GM23338 (cell line): Measurements from ENCODE around the gene ABAT.

Experiments used
- EZH2 ChIP-seq: fragments of 200-600 bp; sonication (generic); IDR thresholded peaks from one replicate; pipeline ENCODE4 v1.8.0; 2017; ENCODE audit warnings: antibody characterized with exemption, mild to moderate bottlenecking, low read depth; ENCODE audit not compliant: unreplicated experiment
- POLR2AphosphoS5 ChIP-seq: IDR thresholded peaks from 2 replicates; pipeline ENCODE4 v1.6.1; 2016; ENCODE audit warnings: antibody characterized with exemption, low read depth
- TF ChIP-seq, protein P1 (sequence below), 2 experiments: fragments of 200-600 bp in 1 of 2; sonication (generic) in 1 of 2; conservative IDR thresholded peaks; 2 replicates each; pipeline versions ENCODE4 v1.5.1 to v1.6.1; 2016 to 2017; ENCODE audit warnings: antibody characterized with exemption in 2 of 2, low read depth in 2 of 2, mild to moderate bottlenecking in 2 of 2, moderate library complexity in 1 of 2
- TF ChIP-seq, protein P2 (sequence below): IDR thresholded peaks from one replicate; pipeline ENCODE4 v1.6.1; 2018; ENCODE audit warnings: antibody characterized with exemption; ENCODE audit not compliant: unreplicated experiment

DNA sequence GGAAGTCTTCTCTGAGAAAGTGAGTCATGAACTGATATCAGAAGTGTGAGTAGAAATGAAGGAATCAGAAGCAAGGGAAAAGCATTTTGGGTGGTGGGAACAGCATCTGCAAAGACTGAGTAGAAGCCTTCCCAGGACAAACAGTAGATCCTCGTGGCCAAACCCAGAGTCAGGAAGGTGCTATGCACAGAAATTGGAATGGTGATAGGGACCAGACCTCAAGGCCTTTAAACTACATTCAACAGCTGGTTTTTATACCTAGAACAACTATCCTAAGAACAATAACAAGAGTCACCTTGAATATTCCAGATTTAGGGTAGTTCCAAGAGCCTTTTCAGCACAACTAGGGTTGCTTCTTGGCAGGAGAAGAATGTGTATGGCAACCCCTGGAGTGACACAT is 15.3 kb downstream of the ABAT start:
- no peak for TF ChIP-seq POLR2AphosphoS5
- TF ChIP-seq, protein P1, sequence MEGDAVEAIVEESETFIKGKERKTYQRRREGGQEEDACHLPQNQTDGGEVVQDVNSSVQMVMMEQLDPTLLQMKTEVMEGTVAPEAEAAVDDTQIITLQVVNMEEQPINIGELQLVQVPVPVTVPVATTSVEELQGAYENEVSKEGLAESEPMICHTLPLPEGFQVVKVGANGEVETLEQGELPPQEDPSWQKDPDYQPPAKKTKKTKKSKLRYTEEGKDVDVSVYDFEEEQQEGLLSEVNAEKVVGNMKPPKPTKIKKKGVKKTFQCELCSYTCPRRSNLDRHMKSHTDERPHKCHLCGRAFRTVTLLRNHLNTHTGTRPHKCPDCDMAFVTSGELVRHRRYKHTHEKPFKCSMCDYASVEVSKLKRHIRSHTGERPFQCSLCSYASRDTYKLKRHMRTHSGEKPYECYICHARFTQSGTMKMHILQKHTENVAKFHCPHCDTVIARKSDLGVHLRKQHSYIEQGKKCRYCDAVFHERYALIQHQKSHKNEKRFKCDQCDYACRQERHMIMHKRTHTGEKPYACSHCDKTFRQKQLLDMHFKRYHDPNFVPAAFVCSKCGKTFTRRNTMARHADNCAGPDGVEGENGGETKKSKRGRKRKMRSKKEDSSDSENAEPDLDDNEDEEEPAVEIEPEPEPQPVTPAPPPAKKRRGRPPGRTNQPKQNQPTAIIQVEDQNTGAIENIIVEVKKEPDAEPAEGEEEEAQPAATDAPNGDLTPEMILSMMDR (conservative IDR thresholded peaks at IDR 0.05; ENCODE audit: low read depth in 2 of 2): no peak
- TF ChIP-seq, protein P2, sequence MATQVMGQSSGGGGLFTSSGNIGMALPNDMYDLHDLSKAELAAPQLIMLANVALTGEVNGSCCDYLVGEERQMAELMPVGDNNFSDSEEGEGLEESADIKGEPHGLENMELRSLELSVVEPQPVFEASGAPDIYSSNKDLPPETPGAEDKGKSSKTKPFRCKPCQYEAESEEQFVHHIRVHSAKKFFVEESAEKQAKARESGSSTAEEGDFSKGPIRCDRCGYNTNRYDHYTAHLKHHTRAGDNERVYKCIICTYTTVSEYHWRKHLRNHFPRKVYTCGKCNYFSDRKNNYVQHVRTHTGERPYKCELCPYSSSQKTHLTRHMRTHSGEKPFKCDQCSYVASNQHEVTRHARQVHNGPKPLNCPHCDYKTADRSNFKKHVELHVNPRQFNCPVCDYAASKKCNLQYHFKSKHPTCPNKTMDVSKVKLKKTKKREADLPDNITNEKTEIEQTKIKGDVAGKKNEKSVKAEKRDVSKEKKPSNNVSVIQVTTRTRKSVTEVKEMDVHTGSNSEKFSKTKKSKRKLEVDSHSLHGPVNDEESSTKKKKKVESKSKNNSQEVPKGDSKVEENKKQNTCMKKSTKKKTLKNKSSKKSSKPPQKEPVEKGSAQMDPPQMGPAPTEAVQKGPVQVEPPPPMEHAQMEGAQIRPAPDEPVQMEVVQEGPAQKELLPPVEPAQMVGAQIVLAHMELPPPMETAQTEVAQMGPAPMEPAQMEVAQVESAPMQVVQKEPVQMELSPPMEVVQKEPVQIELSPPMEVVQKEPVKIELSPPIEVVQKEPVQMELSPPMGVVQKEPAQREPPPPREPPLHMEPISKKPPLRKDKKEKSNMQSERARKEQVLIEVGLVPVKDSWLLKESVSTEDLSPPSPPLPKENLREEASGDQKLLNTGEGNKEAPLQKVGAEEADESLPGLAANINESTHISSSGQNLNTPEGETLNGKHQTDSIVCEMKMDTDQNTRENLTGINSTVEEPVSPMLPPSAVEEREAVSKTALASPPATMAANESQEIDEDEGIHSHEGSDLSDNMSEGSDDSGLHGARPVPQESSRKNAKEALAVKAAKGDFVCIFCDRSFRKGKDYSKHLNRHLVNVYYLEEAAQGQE: no peak
- no peak for TF ChIP-seq EZH2
